Measurements from ENCODE around the gene SH3BP1.
A peak's percentile ranks its signal among the peaks of the same experiment; 100 is the strongest.
"Not testable (repeated sequence)": the region's sequence is repeated elsewhere in the genome, so short reads cannot be mapped to it uniquely, and the experiment has no call there.

The SH3BP1 gene

GRCh38 chr22:37608477-37609239 is 30.8 kb upstream of the SH3BP1 start, which contains the start of gene GGA1:
TSS of gene GGA1 (plus strand) at chr22:37608834. CDS start at chr22:37608861, 27 bp downstream.
- Mint-ChIP-seq H3K4me3 (peak within 1 kb of the TSS; percentile 86), H3K4me1 (peaks cover 15% of the 10 kb centered on the region), H3K27me3 (peaks cover 4% of the 10 kb centered on the region), H3K9me3 (no peaks in the 10 kb centered on the region), H3K36me3 (peaks cover 1% of the 10 kb centered on the region), H3K27ac (peak within 1 kb of the TSS; percentile 98)
- peak; percentile 77 for ATAC-seq (ENCODE audit: low read depth)
- peak; percentile 94 to 96 for DNase-seq (ENCODE audit: low spot score in 2 of 2)

- Mint-ChIP-seq H3K4me3 (peak overlapping the region; percentile 86), H3K9me3 (no peaks in the 10 kb centered on the region), H3K27ac (peak overlapping the region; percentile 87), H3K27me3 (peaks cover 4% of the 10 kb centered on the region), H3K4me1 (peaks cover 15% of the 10 kb centered on the region), H3K36me3 (peaks cover 2% of the 10 kb centered on the region)
- DNase-seq (ENCODE audit: low spot score in 2 of 2) (no peak), ATAC-seq (ENCODE audit: low read depth) (no peak)
These were observed 30.0 kb upstream of the SH3BP1 start for GRCh38 chr22:37609240-37610152.

- H3K4me3 Mint-ChIP-seq = peak overlapping the region; percentile 86
- not testable (repeated sequence) for H3K36me3 Mint-ChIP-seq
These were observed 29.4 kb upstream of the SH3BP1 start for GRCh38 chr22:37610153-37610475.

GRCh38 chr22:37610480-37611129 is 28.9 kb upstream of the SH3BP1 start:
- DNase-seq (ENCODE audit: low spot score in 2 of 2) = no peak
- Mint-ChIP-seq H3K4me3 (peak overlapping the region; percentile 86), H3K27ac (peak overlapping the region; percentile 31), H3K27me3 (peaks cover under 1% of the 10 kb centered on the region), H3K36me3 (peaks cover 6% of the 10 kb centered on the region), H3K4me1 (peaks cover 15% of the 10 kb centered on the region), H3K9me3 (no peaks in the 10 kb centered on the region)
- ATAC-seq (ENCODE audit: low read depth) = no peak

More at GRCh38 chr22:37610153-37610475, 29.4 kb upstream of the SH3BP1 start:
- not testable (repeated sequence) for ATAC-seq (ENCODE audit: low read depth); DNase-seq (ENCODE audit: low spot score in 2 of 2); H3K9me3 Mint-ChIP-seq; H3K27me3 Mint-ChIP-seq
- Mint-ChIP-seq H3K4me1 (peaks cover 15% of the 10 kb centered on the region), H3K27ac (peak overlapping the region; percentile 87)

- H3K9me3 Mint-ChIP-seq = no peaks in the 10 kb centered on the region
- H3K36me3 Mint-ChIP-seq = peaks cover 6% of the 10 kb centered on the region
- DNase-seq (ENCODE audit: low spot score in 2 of 2) = no peak
- peaks cover 18% of the 10 kb centered on the region for H3K4me1 Mint-ChIP-seq
- no peak for ATAC-seq (ENCODE audit: low read depth)
- no peak overlapping the region for H3K4me3 Mint-ChIP-seq
- H3K27ac Mint-ChIP-seq = no peak overlapping the region
- H3K27me3 Mint-ChIP-seq = no peaks in the 10 kb centered on the region
These were observed 28.3 kb upstream of the SH3BP1 start for GRCh38 chr22:37611207-37611606.

GRCh38 chr22:37616201-37617083 is 23.0 kb upstream of the SH3BP1 start:
- Mint-ChIP-seq H3K4me3 (no peak overlapping the region), H3K9me3 (no peaks in the 10 kb centered on the region), H3K27ac (peak overlapping the region; percentile 80), H3K27me3 (no peaks in the 10 kb centered on the region), H3K4me1 (peaks cover 27% of the 10 kb centered on the region), H3K36me3 (peaks cover 12% of the 10 kb centered on the region)
- DNase-seq (ENCODE audit: low spot score in 2 of 2) = no peak
- ATAC-seq (ENCODE audit: low read depth) = peak; percentile 59

- H3K4me1 Mint-ChIP-seq = peaks cover 28% of the 10 kb centered on the region
- peaks cover 12% of the 10 kb centered on the region for H3K36me3 Mint-ChIP-seq
- DNase-seq (ENCODE audit: low spot score in 2 of 2) (no peak), ATAC-seq (ENCODE audit: low read depth) (no peak)
- no peaks in the 10 kb centered on the region for H3K9me3 Mint-ChIP-seq
- H3K27ac Mint-ChIP-seq = peak overlapping the region; percentile 87
- H3K4me3 Mint-ChIP-seq = no peak overlapping the region
- no peaks in the 10 kb centered on the region for H3K27me3 Mint-ChIP-seq
These were observed 22.0 kb upstream of the SH3BP1 start for GRCh38 chr22:37617431-37617830.

- peaks cover 12% of the 10 kb centered on the region for H3K36me3 Mint-ChIP-seq
- DNase-seq (ENCODE audit: low spot score in 2 of 2) (peak; percentile 55 to 68), ATAC-seq (ENCODE audit: low read depth) (peak; percentile 86)
- peak overlapping the region; percentile 87 for H3K27ac Mint-ChIP-seq
- H3K27me3 Mint-ChIP-seq = no peaks in the 10 kb centered on the region
- H3K9me3 Mint-ChIP-seq = no peaks in the 10 kb centered on the region
- peaks cover 28% of the 10 kb centered on the region for H3K4me1 Mint-ChIP-seq
- peak overlapping the region; percentile 67 for H3K4me3 Mint-ChIP-seq
These were observed 21.3 kb upstream of the SH3BP1 start for GRCh38 chr22:37618072-37618656.

GRCh38 chr22:37618674-37619073 is 20.8 kb upstream of the SH3BP1 start:
- H3K27me3 Mint-ChIP-seq = no peaks in the 10 kb centered on the region
- ATAC-seq (ENCODE audit: low read depth) (no peak), DNase-seq (ENCODE audit: low spot score in 2 of 2) (no peak)
- peaks cover 11% of the 10 kb centered on the region for H3K36me3 Mint-ChIP-seq
- peaks cover 29% of the 10 kb centered on the region for H3K4me1 Mint-ChIP-seq
- no peaks in the 10 kb centered on the region for H3K9me3 Mint-ChIP-seq
- H3K27ac Mint-ChIP-seq = peak overlapping the region; percentile 87
- H3K4me3 Mint-ChIP-seq = peak overlapping the region; percentile 67

- ATAC-seq (ENCODE audit: low read depth) = no peak
- Mint-ChIP-seq H3K36me3 (peaks cover 11% of the 10 kb centered on the region), H3K27ac (peak overlapping the region; percentile 87)
These were observed 19.5 kb upstream of the SH3BP1 start for GRCh38 chr22:37619991-37620390.

GRCh38 chr22:37621352-37621860 is 18.1 kb upstream of the SH3BP1 start:
- Mint-ChIP-seq H3K4me1 (peaks cover 39% of the 10 kb centered on the region), H3K27me3 (no peaks in the 10 kb centered on the region), H3K36me3 (peaks cover 15% of the 10 kb centered on the region), H3K27ac (no peak overlapping the region), H3K4me3 (peak overlapping the region; percentile 14), H3K9me3 (no peaks in the 10 kb centered on the region)
- DNase-seq (ENCODE audit: low spot score in 2 of 2) = no peak
- no peak for ATAC-seq (ENCODE audit: low read depth)

More at GRCh38 chr22:37619991-37620390, 19.5 kb upstream of the SH3BP1 start:
- no peaks in the 10 kb centered on the region for H3K27me3 Mint-ChIP-seq
- H3K9me3 Mint-ChIP-seq = no peaks in the 10 kb centered on the region
- no peak overlapping the region for H3K4me3 Mint-ChIP-seq
- no peak for DNase-seq (ENCODE audit: low spot score in 2 of 2)
- peaks cover 36% of the 10 kb centered on the region for H3K4me1 Mint-ChIP-seq

GRCh38 chr22:37623075-37624016 is 16.1 kb upstream of the SH3BP1 start:
- Mint-ChIP-seq H3K4me1 (peaks cover 51% of the 10 kb centered on the region), H3K36me3 (peaks cover 15% of the 10 kb centered on the region), H3K27me3 (no peaks in the 10 kb centered on the region), H3K9me3 (no peaks in the 10 kb centered on the region), H3K27ac (peak overlapping the region; percentile 88), H3K4me3 (peak overlapping the region; percentile 72)
- DNase-seq (ENCODE audit: low spot score in 2 of 2) (peak; percentile 79 to 80), ATAC-seq (ENCODE audit: low read depth) (peak; percentile 68)

Data from memory B cell (primary cell).